Activated T-helper 1 cell treated with anti-CD3 and anti-CD28 coated beads, Interleukin-12 subunit alpha, Interleukin-12 subunit beta, Interleukin-2, Interleukin-4 antibody, amounts not matched to agents 30 ng/mL and 10 ng/mL and 1 ng/mL, durations not matched to agents 14 hours and 24 hours and 36 hours (primary cell): ENCODE results near the gene ERN1. TPM values are rescaled to one million over a fixed set of nuclear protein-coding genes. Genes with fewer than 3 reads are reported as not detected.

Experiments used
- DNase-seq: peaks from one replicate; pipeline ENCODE4 v3.0.0; 2021; ENCODE audit warnings: low spot score
- H3K27ac Mint-ChIP-seq: one replicate; pipeline ENCODE4 v1.8.0; 2021; ENCODE audit warnings: mild to moderate bottlenecking, mixed read lengths
- H3K27me3 Mint-ChIP-seq: one replicate; pipeline ENCODE4 v1.8.0; 2022; ENCODE audit warnings: mild to moderate bottlenecking, moderate library complexity, mixed read lengths; ENCODE audit not compliant: insufficient read depth
- H3K36me3 Mint-ChIP-seq: one replicate; pipeline ENCODE4 v1.8.0; 2021; ENCODE audit warnings: low read depth, mixed read lengths
- H3K4me1 Mint-ChIP-seq: one replicate; pipeline ENCODE4 v1.8.0; 2021; ENCODE audit warnings: low read depth, mixed read lengths
- H3K4me3 Mint-ChIP-seq: one replicate; pipeline ENCODE4 v1.8.0; 2021; ENCODE audit warnings: mild to moderate bottlenecking, moderate library complexity, mixed read lengths
- H3K9me3 Mint-ChIP-seq: one replicate; pipeline ENCODE4 v1.8.0; 2021; ENCODE audit warnings: mixed read lengths
- intact Hi-C: fragments of 100-400 bp; cut with micrococcal nuclease; formaldehyde crosslinking; loops from one replicate; pipeline ENCODE4 v1.15.1; 2024
- total RNA-seq: library from RNA; stranded (reverse); gene quantifications from 2 replicates; pipeline ENCODE4 v1.2.3, GENCODE V29; 2022

The ERN1 gene
- total RNA-seq, 1 donor from 2014 or later, result 90.0 TPM

- intact Hi-C loops, result loop anchor here (2.0 kb wide), 1 partner anchor 17 kb away; no protein-coding TSS in a partner anchor
- peak overlapping the region; percentile 77 for H3K27ac Mint-ChIP-seq
- H3K4me3 Mint-ChIP-seq, result no peak overlapping the region
- DNase-seq, result no peak
- no peaks in the 10 kb centered on the region for H3K9me3 Mint-ChIP-seq
- no peaks in the 10 kb centered on the region for H3K27me3 Mint-ChIP-seq
- peaks cover 76% of the 10 kb centered on the region for H3K4me1 Mint-ChIP-seq
- H3K36me3 Mint-ChIP-seq, result peaks cover 39% of the 10 kb centered on the region
Observed at GRCh38 chr17:64109400-64109799, 20.5 kb downstream of the ERN1 start.

DNA sequence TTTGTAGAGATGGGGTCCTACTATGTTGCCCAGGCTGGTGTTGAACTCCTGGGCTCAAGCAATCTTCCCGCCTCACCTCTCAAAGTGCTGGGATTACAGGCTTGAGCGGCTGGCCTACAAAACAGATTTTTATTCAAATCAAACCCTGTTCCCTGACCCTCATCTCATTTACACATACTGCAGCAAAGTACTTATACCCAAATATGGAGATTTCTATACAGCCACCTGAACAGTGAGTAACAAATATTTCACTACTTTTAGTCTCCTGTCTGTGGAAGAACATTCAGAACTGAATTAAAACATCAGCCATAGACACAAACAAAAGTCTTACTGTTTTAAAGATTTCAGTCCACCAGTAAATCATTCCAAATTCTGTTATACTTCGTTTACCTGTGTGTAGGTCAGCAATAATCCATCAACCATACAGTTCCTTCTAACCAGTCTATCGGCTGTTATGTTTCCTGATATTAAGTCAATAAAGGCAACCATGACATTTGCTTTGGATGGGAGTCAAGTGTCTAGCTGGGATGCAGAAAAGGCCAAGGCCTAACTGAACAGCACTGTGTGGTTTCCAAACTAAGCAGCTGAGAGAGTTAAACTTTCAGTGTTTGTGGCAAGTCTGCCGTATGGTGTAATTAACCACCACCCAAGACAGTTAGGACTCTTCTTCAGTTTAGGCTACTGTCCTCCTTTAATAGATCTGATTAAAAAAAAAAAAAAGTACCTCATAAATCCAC, 22.3 kb downstream of the ERN1 start:
- no peak for DNase-seq
- H3K36me3 Mint-ChIP-seq, result peaks cover 35% of the 10 kb centered on the region
- no peaks in the 10 kb centered on the region for H3K9me3 Mint-ChIP-seq
- intact Hi-C loops, result loop anchor here (2.0 kb wide), 1 partner anchor 15 kb away; no protein-coding TSS in a partner anchor
- peak overlapping the region; percentile 26 for H3K4me3 Mint-ChIP-seq
- peaks cover 81% of the 10 kb centered on the region for H3K4me1 Mint-ChIP-seq
- no peaks in the 10 kb centered on the region for H3K27me3 Mint-ChIP-seq
- H3K27ac Mint-ChIP-seq, result peak overlapping the region; percentile 58

DNA sequence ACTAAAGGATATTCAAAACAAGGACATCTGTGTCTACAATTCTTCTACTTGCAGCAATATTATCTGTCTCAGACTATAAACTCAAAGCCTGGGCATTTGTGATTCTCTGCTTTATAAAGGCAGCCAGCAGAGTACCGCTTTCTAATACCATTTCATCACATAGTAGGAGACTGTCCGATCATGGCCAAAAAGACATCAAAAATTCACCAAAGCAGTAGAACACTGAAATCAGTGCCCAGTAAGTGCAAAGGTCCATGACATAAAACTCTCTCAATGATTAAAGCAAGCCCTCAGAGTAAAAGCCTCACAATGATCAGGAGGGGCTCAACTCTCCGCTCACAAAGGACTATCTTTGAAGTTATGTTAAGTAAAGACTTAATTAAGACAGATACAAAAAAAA, 23.0 kb downstream of the ERN1 start:
- intact Hi-C loops, result no loop called here
- H3K27ac Mint-ChIP-seq, result peak overlapping the region; percentile 68
- DNase-seq, result no peak
- peak overlapping the region; percentile 9 for H3K4me3 Mint-ChIP-seq
- H3K36me3 Mint-ChIP-seq, result peaks cover 36% of the 10 kb centered on the region
- no peaks in the 10 kb centered on the region for H3K9me3 Mint-ChIP-seq
- no peaks in the 10 kb centered on the region for H3K27me3 Mint-ChIP-seq
- H3K4me1 Mint-ChIP-seq, result peaks cover 83% of the 10 kb centered on the region

- H3K4me3 Mint-ChIP-seq, result peak overlapping the region; percentile 19
- no peak for DNase-seq
- no peaks in the 10 kb centered on the region for H3K9me3 Mint-ChIP-seq
- intact Hi-C loops, result no loop called here
- peaks cover 33% of the 10 kb centered on the region for H3K36me3 Mint-ChIP-seq
- peaks cover 81% of the 10 kb centered on the region for H3K4me1 Mint-ChIP-seq
- peak overlapping the region; percentile 40 for H3K27ac Mint-ChIP-seq
- H3K27me3 Mint-ChIP-seq, result no peaks in the 10 kb centered on the region
Observed at GRCh38 chr17:64103391-64104364, 26.3 kb downstream of the ERN1 start.

DNA sequence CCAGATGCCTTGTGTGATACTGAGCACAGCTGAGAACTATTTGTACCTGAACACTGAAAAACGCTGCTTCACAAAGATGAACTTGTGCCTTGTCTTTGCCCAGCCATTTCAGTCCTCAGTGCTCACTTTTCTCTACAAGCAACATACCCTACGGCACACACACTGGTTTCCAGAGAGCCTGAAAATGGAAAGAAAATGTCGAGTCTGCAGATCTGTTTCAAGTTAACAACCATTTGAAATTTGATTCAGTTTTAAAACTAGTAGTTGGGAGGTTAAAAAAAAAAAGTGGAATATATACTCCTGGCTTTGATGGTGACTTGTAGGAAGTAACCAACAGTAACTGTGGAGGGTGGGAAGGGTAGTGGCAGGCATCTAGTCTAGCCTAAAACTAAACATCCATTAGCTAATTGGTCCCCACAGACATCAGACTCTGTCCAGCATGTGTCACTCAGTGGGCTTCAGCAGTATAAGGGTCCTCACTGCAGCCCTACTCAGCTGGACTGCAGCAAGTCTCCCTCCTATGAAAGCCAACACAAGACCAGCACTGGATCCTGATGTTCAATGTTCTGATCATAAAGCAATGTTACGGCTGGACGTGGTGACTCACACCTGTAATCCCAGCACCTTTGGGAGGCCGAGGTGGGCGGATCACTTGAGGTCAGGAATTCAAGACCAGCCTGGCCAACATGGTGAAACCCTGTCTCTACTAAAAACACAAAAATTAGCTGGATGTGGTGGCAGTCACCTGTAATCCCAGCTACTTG, 27.1 kb downstream of the ERN1 start:
- intact Hi-C loops, result no loop called here
- H3K4me3 Mint-ChIP-seq, result no peak overlapping the region

GRCh38 chr17:64099543-64099942, 30.4 kb downstream of the ERN1 start:
- H3K4me3 Mint-ChIP-seq, result no peak overlapping the region
- H3K27me3 Mint-ChIP-seq, result no peaks in the 10 kb centered on the region
- no peak overlapping the region for H3K27ac Mint-ChIP-seq
- peaks cover 49% of the 10 kb centered on the region for H3K36me3 Mint-ChIP-seq
- peaks cover 80% of the 10 kb centered on the region for H3K4me1 Mint-ChIP-seq
- intact Hi-C loops, result no loop called here
- H3K9me3 Mint-ChIP-seq, result no peaks in the 10 kb centered on the region
- no peak for DNase-seq

More for the DNA sequence above, 27.1 kb downstream of the ERN1 start:
- Mint-ChIP-seq H3K4me1 (peaks cover 80% of the 10 kb centered on the region), H3K27me3 (no peaks in the 10 kb centered on the region), H3K27ac (peak overlapping the region; percentile 9), H3K9me3 (no peaks in the 10 kb centered on the region), H3K36me3 (peaks cover 39% of the 10 kb centered on the region)
- no peak for DNase-seq

GRCh38 chr17:64097196-64097936, 32.6 kb downstream of the ERN1 start:
- H3K27ac Mint-ChIP-seq, result peak overlapping the region; percentile 67
- H3K36me3 Mint-ChIP-seq, result peaks cover 58% of the 10 kb centered on the region
- intact Hi-C loops, result loop anchor here (2.0 kb wide), 1 partner anchor 15 kb away; no protein-coding TSS in a partner anchor
- no peak overlapping the region for H3K4me3 Mint-ChIP-seq
- H3K9me3 Mint-ChIP-seq, result no peaks in the 10 kb centered on the region
- DNase-seq, result no peak
- H3K4me1 Mint-ChIP-seq, result peaks cover 81% of the 10 kb centered on the region
- no peaks in the 10 kb centered on the region for H3K27me3 Mint-ChIP-seq

GRCh38 chr17:64096037-64096436, 33.9 kb downstream of the ERN1 start:
- Mint-ChIP-seq H3K36me3 (peaks cover 61% of the 10 kb centered on the region), H3K27ac (peak overlapping the region; percentile 86), H3K4me1 (peaks cover 85% of the 10 kb centered on the region), H3K27me3 (no peaks in the 10 kb centered on the region), H3K4me3 (peak overlapping the region; percentile 63), H3K9me3 (no peaks in the 10 kb centered on the region)
- intact Hi-C loops, result loop anchor here (2.0 kb wide), 1 partner anchor 13 kb away; no protein-coding TSS in a partner anchor
- no peak for DNase-seq

DNA sequence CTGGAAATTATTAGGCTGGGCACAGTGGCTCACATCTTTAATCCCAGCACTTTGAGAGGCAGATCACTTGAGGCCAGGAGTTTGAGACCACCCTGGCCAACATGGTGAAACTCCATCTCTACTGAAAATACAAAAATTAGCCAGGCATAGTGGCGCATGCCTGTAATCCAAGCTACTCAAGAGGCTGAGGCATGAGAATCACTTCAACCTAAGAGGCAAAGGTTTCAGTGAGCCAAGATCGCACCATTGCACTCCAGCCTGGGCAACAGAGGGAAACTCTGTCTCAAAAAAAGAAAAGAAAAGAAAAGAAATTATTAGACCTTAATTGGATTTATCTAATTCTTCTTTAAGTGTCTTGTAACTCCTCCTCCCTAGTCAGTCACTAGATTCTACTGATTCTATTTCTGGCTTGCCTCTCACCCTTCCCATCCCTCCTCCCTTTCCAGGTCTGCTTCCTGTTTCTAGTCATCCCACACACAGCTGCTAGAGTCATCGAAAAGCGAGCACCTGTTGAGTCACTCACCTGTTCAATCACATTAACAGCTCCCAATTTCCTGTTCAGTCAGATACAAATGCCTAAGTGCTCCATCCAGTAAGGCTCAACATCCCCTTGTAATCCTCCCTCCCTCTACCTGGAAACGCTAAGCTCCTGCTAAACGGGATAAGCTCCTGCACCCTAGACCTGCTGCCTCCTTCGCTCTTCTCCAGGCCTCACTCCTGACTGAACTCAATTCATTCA, 34.6 kb downstream of the ERN1 start:
- DNase-seq, result no peak
- Mint-ChIP-seq H3K4me1 (peaks cover 88% of the 10 kb centered on the region), H3K27me3 (no peaks in the 10 kb centered on the region), H3K9me3 (no peaks in the 10 kb centered on the region), H3K36me3 (peaks cover 63% of the 10 kb centered on the region), H3K27ac (peak overlapping the region; percentile 86), H3K4me3 (peak overlapping the region; percentile 63)
- intact Hi-C loops, result no loop called here

- Mint-ChIP-seq H3K36me3 (peaks cover 65% of the 10 kb centered on the region), H3K27me3 (no peaks in the 10 kb centered on the region), H3K4me1 (peaks cover 91% of the 10 kb centered on the region), H3K4me3 (no peak overlapping the region), H3K9me3 (no peaks in the 10 kb centered on the region), H3K27ac (peak overlapping the region; percentile 42)
- DNase-seq, result no peak
- intact Hi-C loops, result no loop called here
Observed at GRCh38 chr17:64094412-64094811, 35.5 kb downstream of the ERN1 start.

DNA sequence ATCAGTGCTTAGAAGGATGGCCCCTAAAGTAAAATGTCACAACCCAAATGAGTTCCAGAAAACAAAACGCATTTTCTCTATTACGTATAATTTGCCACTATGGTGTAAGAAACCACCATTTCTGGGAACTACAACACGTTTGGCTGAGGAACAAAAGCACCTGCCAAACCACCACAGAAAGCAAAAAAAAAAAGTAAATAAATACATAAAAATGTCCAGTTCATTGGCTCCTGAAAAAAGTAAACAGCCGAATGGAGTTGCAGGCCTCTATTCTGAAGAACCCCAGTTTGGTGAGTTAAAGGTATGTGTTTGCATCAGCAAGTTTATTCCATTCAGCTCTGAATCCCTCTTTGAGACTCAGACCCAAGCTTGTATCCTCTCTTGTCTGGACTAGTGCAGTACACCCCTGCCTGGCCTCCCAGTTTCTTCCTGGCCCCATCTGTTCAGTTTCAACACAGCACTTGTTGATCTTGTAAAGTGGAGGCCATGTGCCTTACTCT, 36.9 kb downstream of the ERN1 start:
- Mint-ChIP-seq H3K4me1 (peaks cover 94% of the 10 kb centered on the region), H3K36me3 (peaks cover 69% of the 10 kb centered on the region), H3K4me3 (peak overlapping the region; percentile 47), H3K27ac (peak overlapping the region; percentile 96), H3K9me3 (no peaks in the 10 kb centered on the region), H3K27me3 (no peaks in the 10 kb centered on the region)
- DNase-seq, result no peak
- intact Hi-C loops, result loop anchor here (2.0 kb wide), 1 partner anchor 16 kb away; no protein-coding TSS in a partner anchor
